Bronchial smooth muscle cell (primary cell): ENCODE measurements around the gene POLR1B. TPM values are rescaled to one million over a fixed set of nuclear protein-coding genes. Genes with fewer than 3 reads are reported as not detected.

Experiments used
- total RNA-seq: library from RNA; depleted of rRNA; stranded (reverse); fragments of >200 nt; gene quantifications from 2 replicates; pipeline ENCODE4 v1.2.1, GENCODE V29; 2014

Gene POLR1B, protein sequence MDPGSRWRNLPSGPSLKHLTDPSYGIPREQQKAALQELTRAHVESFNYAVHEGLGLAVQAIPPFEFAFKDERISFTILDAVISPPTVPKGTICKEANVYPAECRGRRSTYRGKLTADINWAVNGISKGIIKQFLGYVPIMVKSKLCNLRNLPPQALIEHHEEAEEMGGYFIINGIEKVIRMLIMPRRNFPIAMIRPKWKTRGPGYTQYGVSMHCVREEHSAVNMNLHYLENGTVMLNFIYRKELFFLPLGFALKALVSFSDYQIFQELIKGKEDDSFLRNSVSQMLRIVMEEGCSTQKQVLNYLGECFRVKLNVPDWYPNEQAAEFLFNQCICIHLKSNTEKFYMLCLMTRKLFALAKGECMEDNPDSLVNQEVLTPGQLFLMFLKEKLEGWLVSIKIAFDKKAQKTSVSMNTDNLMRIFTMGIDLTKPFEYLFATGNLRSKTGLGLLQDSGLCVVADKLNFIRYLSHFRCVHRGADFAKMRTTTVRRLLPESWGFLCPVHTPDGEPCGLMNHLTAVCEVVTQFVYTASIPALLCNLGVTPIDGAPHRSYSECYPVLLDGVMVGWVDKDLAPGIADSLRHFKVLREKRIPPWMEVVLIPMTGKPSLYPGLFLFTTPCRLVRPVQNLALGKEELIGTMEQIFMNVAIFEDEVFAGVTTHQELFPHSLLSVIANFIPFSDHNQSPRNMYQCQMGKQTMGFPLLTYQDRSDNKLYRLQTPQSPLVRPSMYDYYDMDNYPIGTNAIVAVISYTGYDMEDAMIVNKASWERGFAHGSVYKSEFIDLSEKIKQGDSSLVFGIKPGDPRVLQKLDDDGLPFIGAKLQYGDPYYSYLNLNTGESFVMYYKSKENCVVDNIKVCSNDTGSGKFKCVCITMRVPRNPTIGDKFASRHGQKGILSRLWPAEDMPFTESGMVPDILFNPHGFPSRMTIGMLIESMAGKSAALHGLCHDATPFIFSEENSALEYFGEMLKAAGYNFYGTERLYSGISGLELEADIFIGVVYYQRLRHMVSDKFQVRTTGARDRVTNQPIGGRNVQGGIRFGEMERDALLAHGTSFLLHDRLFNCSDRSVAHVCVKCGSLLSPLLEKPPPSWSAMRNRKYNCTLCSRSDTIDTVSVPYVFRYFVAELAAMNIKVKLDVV
- total RNA-seq: 6.3 and 11.1 TPM in 2 replicates

GRCh38 chr2:112542123-112542983 is at the start of gene POLR1B:
POLR1B (plus strand) TSS chr2:112542465; CDS start chr2:112542495, 30 bp downstream.

GRCh38 chr2:112584134-112584890 is 42.0 kb downstream of the POLR1B start, which contains the start of gene CHCHD5:
CHCHD5 (plus strand) TSS chr2:112584609; CDS start chr2:112584648, 39 bp downstream.

Other genes starting within 250 kb of the POLR1B start
- 2.8 and 8.5 TPM in 2 replicates for gene RGPD8, start 108.8 kb upstream of the POLR1B start, total RNA-seq
- 16.8 and 19.4 TPM in 2 replicates for gene TTL, start 60.3 kb upstream of the POLR1B start, total RNA-seq
- gene CHCHD5, start 42.1 kb downstream of the POLR1B start, total RNA-seq: 12.3 and 24.4 TPM in 2 replicates
- gene SLC20A1, start 103.5 kb downstream of the POLR1B start, total RNA-seq: 22.1 and 53.0 TPM in 2 replicates
- gene NT5DC4, start 178.6 kb downstream of the POLR1B start, total RNA-seq: not detected in 2 replicates
- 0.17 and 1.3 TPM in 2 replicates for gene CKAP2L, start 222.1 kb downstream of the POLR1B start, total RNA-seq
- 0.09 and 0.32 TPM in 2 replicates for gene IL1A, start 242.0 kb downstream of the POLR1B start, total RNA-seq